HUES6 (cell line): Measurements from ENCODE around the gene CMTM4.
A peak's percentile ranks its signal among the peaks of the same experiment; 100 is the strongest.

Experiments
- H3K27ac ChIP-seq: 2 replicates; pipeline ENCODE4 v1.7.0; 2013; ENCODE audit warnings: low read depth, mild to moderate bottlenecking, low read length, inconsistent platforms
- H3K27me3 ChIP-seq: 2 replicates; pipeline ENCODE4 v1.6.1; 2013; ENCODE audit warnings: low read length; ENCODE audit not compliant: control insufficient read depth, insufficient read depth
- H3K36me3 ChIP-seq: 2 replicates; pipeline ENCODE4 v1.6.1; 2013; ENCODE audit warnings: low read length; ENCODE audit not compliant: control insufficient read depth, insufficient read depth
- H3K4me1 ChIP-seq: 2 replicates; pipeline ENCODE4 v1.6.1; 2013; ENCODE audit warnings: low read length; ENCODE audit not compliant: control insufficient read depth, insufficient read depth
- H3K4me3 ChIP-seq: 2 replicates; pipeline ENCODE4 v1.5.1; 2013; ENCODE audit warnings: low read depth, low read length
- H3K9ac ChIP-seq: one replicate; pipeline ENCODE4 v1.6.1; 2013; ENCODE audit warnings: mild to moderate bottlenecking, low read length
- H3K9me3 ChIP-seq: 2 replicates; pipeline ENCODE4 v1.6.1; 2013; ENCODE audit warnings: low read depth, low read length; ENCODE audit not compliant: control insufficient read depth, insufficient read depth

CMTM4 gene

DNA sequence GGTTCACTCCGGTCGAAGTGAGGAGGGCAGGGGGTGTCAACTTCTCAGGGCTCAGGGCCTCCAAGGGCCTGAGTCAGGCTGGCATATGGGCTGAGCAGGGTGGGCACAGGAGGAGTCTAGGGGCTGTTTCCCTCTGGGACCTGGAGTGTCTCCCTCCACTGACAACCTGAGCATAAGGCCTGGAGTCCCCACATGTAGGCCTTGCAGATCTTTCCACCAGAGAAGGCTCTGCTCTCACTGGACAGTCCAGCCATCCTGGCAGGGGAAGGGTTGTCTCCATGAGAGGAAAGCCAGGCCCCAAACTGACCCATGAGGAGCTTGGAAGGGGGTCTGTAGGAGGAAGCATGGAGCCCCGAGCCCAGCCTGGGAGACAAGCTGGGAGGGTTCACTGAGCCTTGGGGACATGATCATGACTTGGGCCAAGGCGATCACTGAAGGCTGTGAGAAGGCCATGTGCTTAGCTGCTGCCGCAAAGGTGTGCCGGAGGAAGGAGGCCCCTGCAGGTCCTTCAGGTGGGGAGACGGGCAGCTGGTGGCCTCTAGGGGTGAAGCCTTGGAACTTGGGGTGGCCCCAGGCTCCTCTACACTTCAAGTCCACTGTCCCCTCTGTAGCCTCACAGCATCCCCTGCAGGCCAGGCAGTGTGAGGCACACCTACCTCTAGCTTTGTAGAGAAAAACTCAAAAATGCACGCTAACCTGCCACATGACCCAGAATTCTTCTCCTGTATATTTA is 107.4 kb downstream of the CMTM4 start:
- H3K27ac ChIP-seq, result no peak overlapping the region
- no peaks in the 10 kb centered on the region for H3K4me1 ChIP-seq
- H3K36me3 ChIP-seq, result no peaks in the 10 kb centered on the region
- H3K9ac ChIP-seq, result no peak overlapping the region
- H3K9me3 ChIP-seq, result no peaks in the 10 kb centered on the region
- no peak overlapping the region for H3K4me3 ChIP-seq
- H3K27me3 ChIP-seq, result no peaks in the 10 kb centered on the region

GRCh38 chr16:66587881-66588600 is 108.5 kb downstream of the CMTM4 start:
- H3K9ac ChIP-seq, result no peak overlapping the region
- H3K27me3 ChIP-seq, result no peaks in the 10 kb centered on the region
- no peak overlapping the region for H3K27ac ChIP-seq
- no peak overlapping the region for H3K4me3 ChIP-seq
- H3K9me3 ChIP-seq, result no peaks in the 10 kb centered on the region
- no peaks in the 10 kb centered on the region for H3K36me3 ChIP-seq
- H3K4me1 ChIP-seq, result no peaks in the 10 kb centered on the region

DNA sequence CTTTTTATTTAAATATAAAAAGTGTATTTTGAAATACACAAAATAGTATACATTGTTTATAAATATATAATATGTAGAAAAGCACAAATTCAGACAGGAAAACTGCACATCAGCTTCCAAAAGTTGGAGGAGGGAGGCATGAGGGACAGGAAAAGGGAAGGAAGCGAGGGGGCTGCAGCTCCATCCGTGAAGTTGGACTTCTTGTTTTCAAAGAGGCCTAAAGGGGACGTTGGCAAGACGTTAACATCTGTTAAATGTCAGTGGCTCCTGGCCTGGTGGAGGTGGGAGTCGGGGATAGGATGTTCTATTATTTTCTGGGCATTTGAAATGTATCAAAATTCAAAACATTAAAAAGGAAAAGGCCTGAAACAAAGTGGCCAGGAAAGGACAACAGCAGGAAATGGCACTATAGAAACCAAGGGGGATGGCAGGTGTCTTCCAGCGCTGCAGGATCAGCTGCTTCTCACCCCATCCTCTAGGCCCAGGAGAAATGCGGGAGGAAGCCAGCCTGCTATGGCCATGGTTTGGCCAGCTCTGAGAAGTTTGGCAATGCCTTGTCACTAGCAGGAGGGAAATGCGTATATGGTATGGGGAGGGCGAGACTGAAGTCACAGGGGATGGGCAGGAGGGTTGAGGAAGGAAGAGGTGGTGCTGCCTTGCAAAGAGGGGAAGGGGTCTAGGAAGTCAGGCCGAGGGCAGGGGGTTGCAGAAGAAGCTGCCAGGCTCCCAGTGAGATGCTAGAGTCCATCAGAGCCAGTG is 110.9 kb downstream of the CMTM4 start:
- Histone ChIP-seq H3K27ac (no peak overlapping the region), H3K27me3 (no peaks in the 10 kb centered on the region; the same call in 1 of the 2 replicates), H3K9ac (no peak overlapping the region), H3K4me3 (no peak overlapping the region), H3K36me3 (no peaks in the 10 kb centered on the region), H3K4me1 (peaks cover 8% of the 10 kb centered on the region), H3K9me3 (no peaks in the 10 kb centered on the region)

DNA sequence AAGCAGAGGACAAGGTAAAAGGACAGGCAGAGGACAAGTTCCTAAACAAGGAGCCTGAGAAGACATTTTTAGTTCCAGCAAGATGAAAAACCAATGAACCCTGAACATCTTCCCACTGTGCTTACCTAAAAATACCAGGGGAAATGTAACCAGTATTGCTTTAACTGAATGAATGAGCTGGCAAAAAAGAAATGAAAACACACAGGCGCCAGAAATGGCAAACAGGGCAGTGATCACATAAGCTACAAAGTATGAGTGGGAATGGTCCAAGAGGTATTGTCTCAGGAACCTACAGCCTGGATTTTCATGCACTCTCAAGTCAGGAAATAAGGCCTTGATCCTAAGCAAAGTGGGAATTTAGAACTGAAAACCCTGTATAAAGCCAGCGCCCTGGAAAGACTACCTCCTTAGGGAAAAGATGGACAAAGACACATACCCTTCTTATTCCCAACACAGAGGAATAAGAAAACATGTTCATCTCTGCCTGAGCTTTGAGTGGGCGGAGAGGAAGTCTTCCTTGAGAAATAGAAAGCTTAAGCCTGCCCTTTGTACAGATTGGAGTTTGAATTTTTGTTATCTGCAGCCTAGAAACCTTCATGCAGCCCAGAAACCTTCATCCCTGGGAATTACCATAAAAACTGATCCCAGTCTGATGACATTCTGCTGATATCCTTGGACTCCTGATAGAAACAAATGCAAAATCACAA is 115.1 kb downstream of the CMTM4 start:
- no peaks in the 10 kb centered on the region for H3K36me3 ChIP-seq
- H3K9ac ChIP-seq, result no peak overlapping the region
- H3K4me3 ChIP-seq, result no peak overlapping the region
- H3K9me3 ChIP-seq, result no peaks in the 10 kb centered on the region
- peaks cover 36% of the 10 kb centered on the region for H3K27me3 ChIP-seq
- H3K27ac ChIP-seq, result no peak overlapping the region
- peaks cover 15% of the 10 kb centered on the region for H3K4me1 ChIP-seq

GRCh38 chr16:66580605-66581209 is 115.8 kb downstream of the CMTM4 start:
- Histone ChIP-seq H3K4me3 (no peak overlapping the region), H3K36me3 (no peaks in the 10 kb centered on the region), H3K27ac (no peak overlapping the region), H3K9me3 (no peaks in the 10 kb centered on the region), H3K27me3 (peaks cover 36% of the 10 kb centered on the region), H3K9ac (no peak overlapping the region), H3K4me1 (peaks cover 15% of the 10 kb centered on the region)

DNA sequence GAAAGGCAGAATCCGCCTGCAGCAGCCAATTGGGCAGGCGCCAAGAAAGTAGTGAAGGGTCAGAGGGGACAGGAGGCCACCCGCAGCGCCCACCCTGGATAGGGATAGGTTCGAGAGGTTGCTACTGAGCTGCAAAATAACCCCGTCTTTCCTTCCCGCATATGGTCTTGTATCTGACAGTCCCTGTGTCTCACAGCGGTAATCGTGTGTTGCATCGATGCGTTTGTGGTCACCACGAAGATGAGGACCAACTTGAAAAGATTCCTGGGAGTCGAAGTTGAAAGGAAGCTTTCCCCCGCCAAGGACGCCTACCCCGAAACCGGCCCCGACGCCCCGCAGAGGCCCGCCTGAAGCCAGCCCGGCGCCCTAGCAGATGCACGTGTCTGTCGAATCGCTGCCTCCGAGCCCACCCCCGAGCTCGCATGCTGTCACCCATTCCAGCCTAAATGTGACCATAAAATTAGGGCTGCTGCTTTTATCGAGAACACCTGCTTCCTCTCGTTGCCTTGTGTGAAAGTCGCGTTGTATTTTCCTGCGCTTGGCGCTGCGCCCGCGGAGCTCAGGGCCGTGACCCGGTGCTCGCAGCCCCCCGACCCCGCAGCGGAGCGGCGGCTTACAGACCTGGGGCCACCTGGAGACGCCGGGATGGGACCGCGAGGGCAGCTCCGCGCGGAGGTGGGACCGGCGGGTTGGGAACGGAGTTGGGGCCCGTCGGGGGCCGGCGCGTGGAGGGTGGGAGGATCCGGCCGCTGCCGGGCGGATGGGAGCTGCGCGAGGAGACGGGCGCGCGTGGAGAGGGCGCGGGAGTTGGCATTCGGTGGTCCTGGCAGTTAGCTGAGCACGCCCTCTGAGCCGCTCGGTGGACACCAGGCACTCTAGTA is 117.7 kb downstream of the CMTM4 start, which contains the start of gene CMTM2:
CMTM2 (plus strand) TSS at position 813 of the 881 bp plus-strand sequence. CDS start 145 bp downstream, outside the sequence.
- no peak within 1 kb of the TSS for H3K27ac ChIP-seq
- H3K36me3 ChIP-seq, result no peaks in the 10 kb centered on the region
- peak within 1 kb of the TSS; percentile 44; the same call in 1 of the 2 replicates for H3K4me3 ChIP-seq
- H3K27me3 ChIP-seq, result peaks cover 36% of the 10 kb centered on the region
- H3K9ac ChIP-seq, result no peak within 1 kb of the TSS
- no peaks in the 10 kb centered on the region for H3K9me3 ChIP-seq
- H3K4me1 ChIP-seq, result peaks cover 15% of the 10 kb centered on the region

GRCh38 chr16:66576296-66576695 is 120.2 kb downstream of the CMTM4 start:
- no peak overlapping the region for H3K4me3 ChIP-seq
- no peaks in the 10 kb centered on the region for H3K36me3 ChIP-seq
- peaks cover 36% of the 10 kb centered on the region for H3K27me3 ChIP-seq
- no peak overlapping the region for H3K9ac ChIP-seq
- H3K4me1 ChIP-seq, result peaks cover 13% of the 10 kb centered on the region
- H3K27ac ChIP-seq, result no peak overlapping the region
- no peaks in the 10 kb centered on the region for H3K9me3 ChIP-seq

DNA sequence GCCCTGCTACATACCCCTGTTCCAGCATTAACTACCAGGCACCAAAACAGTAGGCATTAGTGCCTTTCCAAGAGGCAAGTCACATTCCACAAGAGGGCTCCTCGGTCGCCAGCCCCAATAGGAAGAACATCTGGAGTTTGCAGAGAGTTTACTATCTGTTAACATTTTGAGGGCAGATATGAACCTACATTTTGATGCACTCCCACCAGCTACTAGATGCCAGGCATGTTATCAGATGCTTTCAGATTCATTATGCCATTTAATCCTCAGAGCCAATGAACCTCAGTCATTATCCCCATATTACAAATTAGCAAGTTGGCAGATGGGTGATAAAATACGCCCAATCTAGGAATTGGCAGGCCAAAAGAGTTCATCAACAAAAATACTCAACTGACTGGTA is 121.5 kb downstream of the CMTM4 start:
- Histone ChIP-seq H3K9me3 (no peaks in the 10 kb centered on the region), H3K27ac (no peak overlapping the region), H3K36me3 (no peaks in the 10 kb centered on the region), H3K27me3 (peaks cover 32% of the 10 kb centered on the region), H3K4me1 (peaks cover 2% of the 10 kb centered on the region), H3K9ac (no peak overlapping the region), H3K4me3 (no peak overlapping the region)

- Histone ChIP-seq H3K36me3 (no peaks in the 10 kb centered on the region), H3K4me3 (no peak overlapping the region), H3K27me3 (peaks cover 27% of the 10 kb centered on the region), H3K4me1 (no peaks in the 10 kb centered on the region; the same call in 1 of the 2 replicates), H3K9me3 (no peaks in the 10 kb centered on the region), H3K27ac (no peak overlapping the region), H3K9ac (no peak overlapping the region)
Observed at GRCh38 chr16:66574531-66574930, 122.0 kb downstream of the CMTM4 start.
